Mammary epithelial cell (primary cell): ENCODE measurements around the gene PNPT1.
"Not testable (repeated sequence)": the region's sequence is repeated elsewhere in the genome, so short reads cannot be mapped to it uniquely, and the experiment has no call there.

Source experiments
- EZH2 ChIP-seq: IDR thresholded peaks from 2 replicates; pipeline ENCODE4 v1.6.1; 2012; ENCODE audit warnings: low read length, inconsistent platforms, borderline replicate concordance
- TF ChIP-seq, protein P1 (sequence below), 2 donors: IDR thresholded peaks in 1 of 2; conservative IDR thresholded peaks in 1 of 2; 2 replicates each; pipeline ENCODE4 v1.5.1; 2011 to 2012; ENCODE audit warnings: inconsistent platforms in 2 of 2, low read length in 2 of 2, mild to moderate bottlenecking in 2 of 2, control low read depth in 1 of 2, low read depth in 1 of 2; ENCODE audit not compliant: insufficient read depth in 1 of 2; ENCODE audit errors: extremely low read depth in 1 of 2

GRCh38 chr2:55715178-55715577 is 21.5 kb upstream of the PNPT1 start:
- TF ChIP-seq, protein P1, sequence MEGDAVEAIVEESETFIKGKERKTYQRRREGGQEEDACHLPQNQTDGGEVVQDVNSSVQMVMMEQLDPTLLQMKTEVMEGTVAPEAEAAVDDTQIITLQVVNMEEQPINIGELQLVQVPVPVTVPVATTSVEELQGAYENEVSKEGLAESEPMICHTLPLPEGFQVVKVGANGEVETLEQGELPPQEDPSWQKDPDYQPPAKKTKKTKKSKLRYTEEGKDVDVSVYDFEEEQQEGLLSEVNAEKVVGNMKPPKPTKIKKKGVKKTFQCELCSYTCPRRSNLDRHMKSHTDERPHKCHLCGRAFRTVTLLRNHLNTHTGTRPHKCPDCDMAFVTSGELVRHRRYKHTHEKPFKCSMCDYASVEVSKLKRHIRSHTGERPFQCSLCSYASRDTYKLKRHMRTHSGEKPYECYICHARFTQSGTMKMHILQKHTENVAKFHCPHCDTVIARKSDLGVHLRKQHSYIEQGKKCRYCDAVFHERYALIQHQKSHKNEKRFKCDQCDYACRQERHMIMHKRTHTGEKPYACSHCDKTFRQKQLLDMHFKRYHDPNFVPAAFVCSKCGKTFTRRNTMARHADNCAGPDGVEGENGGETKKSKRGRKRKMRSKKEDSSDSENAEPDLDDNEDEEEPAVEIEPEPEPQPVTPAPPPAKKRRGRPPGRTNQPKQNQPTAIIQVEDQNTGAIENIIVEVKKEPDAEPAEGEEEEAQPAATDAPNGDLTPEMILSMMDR (conservative IDR thresholded peaks at IDR 0.05 in 1 of 2, IDR thresholded peaks at IDR 0.05 in 1 of 2; ENCODE audit: extremely low read depth in 1 of 2, insufficient read depth in 1 of 2, low read depth in 1 of 2, low read length in 2 of 2) = not testable (repeated sequence)
- not testable (repeated sequence) for TF ChIP-seq EZH2
